Posterior vena cava (tissue), 2 donors: ENCODE data around the gene PGM5. TPM values are rescaled to one million over a fixed set of nuclear protein-coding genes. Genes with fewer than 3 reads are reported as not detected.

Experiments
- DNase-seq: peaks from one replicate; pipeline ENCODE4 v3.0.0-alpha.2; 2020; ENCODE audit warnings: low spot score
- intact Hi-C, 2 donors: fragments of 100-400 bp; cut with DNase I; formaldehyde crosslinking; loops; one replicate each; pipeline versions ENCODE4 v1.14.1 to v1.14.2; 2022 to 2023
- total RNA-seq, 2 donors: library from RNA; stranded (reverse); fragmentation: NEBNext Ultra II Directional; extraction: Animal tissue kit (Norgen Biotek cat#: 25700); gene quantifications; one replicate each; pipeline ENCODE4 v1.2.1, GENCODE V29; 2021
- donor health status: DM: yes; HTN: yes; CAD: no.
- donor health status: DM: yes; HTN: yes; CAD: no.

PGM5 gene
- total RNA-seq, 2 donors from 2014 or later: 226 to 235 TPM

- DNase-seq: no peak
- intact Hi-C loops: no loop called here
Observed at GRCh38 chr9:68426755-68427154, 70.3 kb downstream of the PGM5 start.

- intact Hi-C loops: no loop called here
- DNase-seq: no peak
Observed at GRCh38 chr9:68427216-68427977, 71.0 kb downstream of the PGM5 start.

- no peak for DNase-seq
- intact Hi-C loops: no loop called here
Observed at GRCh38 chr9:68428481-68428880, 72.1 kb downstream of the PGM5 start.

- DNase-seq: no peak
- intact Hi-C loops: no loop called here
Observed at GRCh38 chr9:68429631-68430030, 73.2 kb downstream of the PGM5 start.

GRCh38 chr9:68431307-68431706 is 74.9 kb downstream of the PGM5 start:
- DNase-seq: no peak
- intact Hi-C loops: no loop called here

- no peak for DNase-seq
- intact Hi-C loops: no loop called here
Observed at GRCh38 chr9:68433531-68434110, 77.2 kb downstream of the PGM5 start.

- no peak for DNase-seq
- intact Hi-C loops: no loop called here
Observed at GRCh38 chr9:68437785-68438184, 81.4 kb downstream of the PGM5 start.

GRCh38 chr9:68443624-68444023 is 87.2 kb downstream of the PGM5 start:
- no peak for DNase-seq
- intact Hi-C loops: no loop called here

GRCh38 chr9:68446836-68447235 is 90.4 kb downstream of the PGM5 start:
- DNase-seq: no peak
- intact Hi-C loops: no loop called here

GRCh38 chr9:68447611-68448010 is 91.2 kb downstream of the PGM5 start:
- DNase-seq: no peak
- intact Hi-C loops: no loop called here

GRCh38 chr9:68454579-68455334 is 98.3 kb downstream of the PGM5 start:
- intact Hi-C loops: no loop called here
- no peak for DNase-seq

GRCh38 chr9:68455451-68455850 is 99.0 kb downstream of the PGM5 start:
- intact Hi-C loops: no loop called here
- no peak for DNase-seq

GRCh38 chr9:68457803-68458202 is 101.4 kb downstream of the PGM5 start:
- DNase-seq: no peak
- intact Hi-C loops: no loop called here

- DNase-seq: no peak
- intact Hi-C loops: no loop called here
Observed at GRCh38 chr9:68458918-68459317, 102.5 kb downstream of the PGM5 start.

- no peak for DNase-seq
- intact Hi-C loops: no loop called here
Observed at GRCh38 chr9:68462105-68462775, 105.8 kb downstream of the PGM5 start.

- no peak for DNase-seq
- intact Hi-C loops: no loop called here
Observed at GRCh38 chr9:68470067-68470466, 113.7 kb downstream of the PGM5 start.

GRCh38 chr9:68470634-68471033 is 114.2 kb downstream of the PGM5 start:
- intact Hi-C loops: no loop called here

GRCh38 chr9:68472119-68472518 is 115.7 kb downstream of the PGM5 start:
- intact Hi-C loops: no loop called here
- no peak for DNase-seq

More at GRCh38 chr9:68470634-68471033, 114.2 kb downstream of the PGM5 start:
- DNase-seq: no peak

- intact Hi-C loops: no loop called here
- DNase-seq: no peak
Observed at GRCh38 chr9:68473790-68474189, 117.4 kb downstream of the PGM5 start.

- no peak for DNase-seq
- intact Hi-C loops: no loop called here
Observed at GRCh38 chr9:68476422-68476821, 120.0 kb downstream of the PGM5 start.
